GM12878 (cell line): ENCODE data around the gene CYB5D1. TPM values are rescaled to one million over a fixed set of nuclear protein-coding genes. Genes with fewer than 3 reads are reported as not detected.
A peak's percentile ranks its signal among the peaks of the same experiment; 100 is the strongest.

Experiments used
- ATAC-seq: fragments of 200-7000 bp; cut with Tn5 transposase; 3 replicates; pipeline ENCODE4 v1.9.1; 2020; ENCODE audit warnings: mild to moderate bottlenecking, moderate library complexity
- BruUV-seq: library from RNA; stranded (reverse); fragments of 400-500 nt; replicated peaks from 2 replicates; lab custom pipeline; 2021; lab: Mats Ljungman, UMichigan
- CTCF ChIA-PET: fragments of 300-600 bp; sonication (Branson Sonifier 250); formaldehyde crosslinking; extraction: SDS; loops from one replicate; lab custom pipeline; 2021; ENCODE audit warnings: inconsistent platforms; lab: Yijun Ruan, JAX
- POLR2A ChIA-PET: fragments of 350-600 bp; formaldehyde crosslinking; extraction: SDS; loops from one replicate; lab custom pipeline; 2021; ENCODE audit warnings: inconsistent platforms; lab: Charles Lee
- RAD21 ChIA-PET: fragments of 300-600 bp; sonication (Branson Sonifier 250); formaldehyde crosslinking; loops from one replicate; lab custom pipeline; 2023; ENCODE audit warnings: antibody characterized with exemption; ENCODE audit not compliant: unreplicated experiment; lab: Charles Lee
- SMC1A ChIA-PET: fragments of 300-600 bp; sonication (Branson Sonifier 250); formaldehyde crosslinking; loops from one replicate; lab custom pipeline; 2023; ENCODE audit not compliant: unreplicated experiment, uncharacterized antibody; lab: Charles Lee
- DNase-seq: peaks from one replicate; pipeline ENCODE4 v3.0.0-alpha.2; 2011; ENCODE audit warnings: low read depth, low spot score
- FAIRE-seq: peaks from 3 replicates; lab custom pipeline; 2011; peaks lifted over from hg19 to GRCh38; lab: Jason Lieb, UNC
- H2AFZ ChIP-seq: 2 replicates; pipeline ENCODE4 v1.6.0; 2011; ENCODE audit warnings: low read depth, low read length, control low read depth; ENCODE audit not compliant: control insufficient read depth
- H3K27ac ChIP-seq: 2 replicates; pipeline ENCODE4 v1.5.1; 2011; ENCODE audit warnings: control low read depth; ENCODE audit not compliant: control insufficient read depth, insufficient read depth
- H3K27me3 ChIP-seq, 2 experiments: replicated peaks in 1 of 2; 2 replicates each; pipeline versions ENCODE4 v1.6.0 to v1.6.1; 2011; ENCODE audit warnings: low read length in 1 of 2; ENCODE audit not compliant: control insufficient read depth in 2 of 2, insufficient read depth in 2 of 2
- H3K36me3 ChIP-seq, 2 experiments: 2 replicates each; pipeline ENCODE4 v1.5.1; 2011; ENCODE audit warnings: low read length in 1 of 2; ENCODE audit not compliant: control insufficient read depth in 2 of 2, insufficient read depth in 2 of 2
- H3K4me1 ChIP-seq: 2 replicates; pipeline ENCODE4 v1.6.1; 2011; ENCODE audit warnings: mild to moderate bottlenecking, low read length, moderate library complexity, mixed read lengths; ENCODE audit not compliant: control insufficient read depth, insufficient read depth
- H3K4me2 ChIP-seq: 2 replicates; pipeline ENCODE4 v1.6.0; 2011; ENCODE audit warnings: control low read depth; ENCODE audit not compliant: control insufficient read depth, insufficient read depth
- H3K4me3 ChIP-seq: fragments of 200-600 bp; sonication (generic); 2 replicates; pipeline ENCODE4 v1.5.1; 2016
- H3K79me2 ChIP-seq: 2 replicates; pipeline ENCODE4 v1.6.0; 2011; ENCODE audit warnings: low read length; ENCODE audit not compliant: control insufficient read depth, insufficient read depth
- H3K9ac ChIP-seq: 2 replicates; pipeline ENCODE4 v1.8.0; 2011; ENCODE audit warnings: low read length, control low read depth, mixed read lengths; ENCODE audit not compliant: control insufficient read depth, insufficient read depth
- H3K9me3 ChIP-seq: replicated peaks from 3 replicates; pipeline ENCODE4 v1.5.1; 2011; ENCODE audit warnings: mild to moderate bottlenecking, low read length; ENCODE audit not compliant: control insufficient read depth, insufficient read depth
- H4K20me1 ChIP-seq: 2 replicates; pipeline ENCODE4 v1.6.0; 2011; ENCODE audit not compliant: control insufficient read depth, insufficient read depth
- ASH2L ChIP-seq: fragments of 300-600, 200-600 bp; sonication (generic); IDR thresholded peaks from 2 replicates; pipeline ENCODE4 v1.6.1; 2017; ENCODE audit warnings: low read depth, mild to moderate bottlenecking, borderline replicate concordance
- BHLHE40 ChIP-seq, 2 experiments: fragments of 450-650 bp in 1 of 2; IDR thresholded peaks; 2 replicates each; pipeline ENCODE4 v1.6.1; 2011 to 2017; ENCODE audit warnings: low read depth in 2 of 2, borderline replicate concordance in 1 of 2, improper control_type of control experiment in 1 of 2, low read length in 1 of 2, mild to moderate bottlenecking in 1 of 2
- CEBPB ChIP-seq, 2 experiments: fragments of 150-350 bp in 1 of 2; IDR thresholded peaks; 2 replicates each; pipeline ENCODE4 v1.6.1; 2012 to 2014; ENCODE audit warnings: low read depth in 2 of 2, low read length in 2 of 2, borderline replicate concordance in 1 of 2, inconsistent platforms in 1 of 2
- CHD1 ChIP-seq: IDR thresholded peaks from 2 replicates; pipeline ENCODE4 v1.6.1; 2012; ENCODE audit warnings: low read depth, low read length, improper control_type of control experiment
- CHD2 ChIP-seq: IDR thresholded peaks from 2 replicates; pipeline ENCODE4 v1.6.1; 2011; ENCODE audit warnings: low read depth, low read length, improper control_type of control experiment, borderline replicate concordance
- CHD4 ChIP-seq: fragments of 200-600 bp; sonication (generic); IDR thresholded peaks from 2 replicates; pipeline ENCODE4 v1.6.1; 2016; ENCODE audit warnings: mild to moderate bottlenecking
- GATAD2B ChIP-seq: fragments of 450-650 bp; conservative IDR thresholded peaks from 2 replicates; pipeline ENCODE4 v1.6.1; 2017; ENCODE audit warnings: low read depth, mild to moderate bottlenecking, moderate library complexity
- HCFC1 ChIP-seq: fragments of 150-350 bp; IDR thresholded peaks from 2 replicates; pipeline ENCODE4 v1.6.1; 2014; ENCODE audit warnings: low read length
- HDGF ChIP-seq: fragments of 450-650 bp; IDR thresholded peaks from 2 replicates; pipeline ENCODE4 v1.6.1; 2016; ENCODE audit warnings: antibody characterized with exemption
- IKZF2 ChIP-seq, 2 experiments: fragments of 450-650 bp; IDR thresholded peaks; 2 replicates each; pipeline ENCODE4 v1.6.1; 2017; ENCODE audit warnings: mild to moderate bottlenecking in 2 of 2, moderate library complexity in 2 of 2
- LARP7 ChIP-seq: fragments of 450-650 bp; IDR thresholded peaks from 2 replicates; pipeline ENCODE4 v1.6.1; 2017; ENCODE audit warnings: mild to moderate bottlenecking
- MTA2 ChIP-seq: fragments of 450-650 bp; IDR thresholded peaks from 2 replicates; pipeline ENCODE4 v1.6.1; 2016; ENCODE audit warnings: low read depth, mild to moderate bottlenecking, moderate library complexity
- NRF1 ChIP-seq: conservative IDR thresholded peaks from 2 replicates; pipeline ENCODE4 v1.6.1; 2011; ENCODE audit warnings: mild to moderate bottlenecking, low read depth, low read length, improper control_type of control experiment
- RAD21 ChIP-seq: IDR thresholded peaks from 2 replicates; pipeline ENCODE4 v1.6.1; 2011; ENCODE audit warnings: mild to moderate bottlenecking, low read depth, low read length, moderate library complexity; ENCODE audit not compliant: insufficient read depth
- RAD51 ChIP-seq: fragments of 450-650 bp; IDR thresholded peaks from 2 replicates; pipeline ENCODE4 v1.6.1; 2016; ENCODE audit warnings: moderate library complexity, mild to moderate bottlenecking, inconsistent platforms
- RBBP5 ChIP-seq: fragments of 200-600 bp; sonication (generic); conservative IDR thresholded peaks from 2 replicates; pipeline ENCODE4 v1.6.1; 2016
- RFX5 ChIP-seq: IDR thresholded peaks from 2 replicates; pipeline ENCODE4 v1.6.1; 2011; ENCODE audit warnings: low read depth, low read length, improper control_type of control experiment
- SIN3A ChIP-seq: IDR thresholded peaks from 2 replicates; pipeline ENCODE4 v1.6.1; 2012; ENCODE audit warnings: low read depth, low read length, improper control_type of control experiment
- SMAD1 ChIP-seq: fragments of 450-650 bp; IDR thresholded peaks from 2 replicates; pipeline ENCODE4 v1.6.1; 2018; ENCODE audit warnings: mild to moderate bottlenecking, low read depth; ENCODE audit not compliant: partially characterized antibody
- SP1 ChIP-seq: IDR thresholded peaks from one replicate; pipeline ENCODE4 v1.6.1; 2011; ENCODE audit warnings: low read depth, low read length
- SRF ChIP-seq, 2 experiments: IDR thresholded peaks; 2 replicates each; pipeline ENCODE4 v1.6.1; 2011; ENCODE audit warnings: low read depth in 2 of 2, low read length in 2 of 2, mild to moderate bottlenecking in 1 of 2, moderate library complexity in 1 of 2
- STAT1 ChIP-seq: fragments of 450-650 bp; conservative IDR thresholded peaks from 2 replicates; pipeline ENCODE4 v1.6.1; 2014; ENCODE audit warnings: antibody characterized with exemption, mild to moderate bottlenecking
- ZNF207 ChIP-seq: fragments of 450-650 bp; IDR thresholded peaks from 2 replicates; pipeline ENCODE4 v1.6.1; 2014; ENCODE audit warnings: antibody characterized with exemption, mild to moderate bottlenecking, borderline replicate concordance
- WGBS: methylation state at CpG from one replicate; pipeline ENCODE4 v1.1.6; 2016; ENCODE audit warnings: low lambda C conversion rate; ENCODE audit not compliant: insufficient replicate concordance, insufficient coverage; ENCODE audit errors: missing lambda C conversion rate; 5-methylcytosine and 5-hydroxymethylcytosine counted together
- in situ Hi-C: fragments of 300-500 bp; cut with MboI; formaldehyde crosslinking; loops from 9 replicates; pipeline ENCODE4 v1.14.3; 2018; ENCODE audit warnings: mixed read lengths
- intact Hi-C: fragments of 100-400 bp; cut with micrococcal nuclease; formaldehyde crosslinking; loops from one replicate; pipeline ENCODE4 v1.14.2; 2022; ENCODE audit not compliant: unreplicated experiment
- polyA plus RNA-seq, 11 experiments: library from polyadenylated mRNA; depleted of rRNA in 4 of 11; unstranded in 6 of 11; stranded (reverse) in 5 of 11; fragments of >200 nt; fragmentation: Nextera tagmentation in 4 of 11; fragmentation: Illumina TruSeq in 1 of 11; extraction: Ambion mirVana in 4 of 11; extraction: Trizol in 1 of 11; gene quantifications; 1 replicate in 1 of 11; 2 replicates in 10 of 11; pipeline versions ENCODE4 v1.2.1 to v1.2.3, GENCODE V29; 2011 to 2016; ENCODE audit warnings: inconsistent platforms in 2 of 11, missing spikeins in 2 of 11, low read depth in 1 of 11
- total RNA-seq, 4 experiments: library from RNA; depleted of rRNA in 3 of 4; stranded (reverse); fragments of >200 nt in 3 of 4; fragmentation: Illumina TruSeq in 1 of 4; extraction: Trizol in 1 of 4; gene quantifications; 2 replicates each; pipeline versions ENCODE4 v1.2.1 to v1.2.3, GENCODE V29; 2013 to 2021
- TF ChIP-seq, protein P1 (sequence below): IDR thresholded peaks from 2 replicates; pipeline ENCODE4 v1.6.1; 2012; ENCODE audit warnings: low read depth, low read length, improper control_type of control experiment

The CYB5D1 gene
- total and polyA plus RNA-seq, 10 of the 15 experiments (the other 5 are each of a cell fraction or from before 2014, with no cell fraction given) = 1.6 to 8.7 (median 6.4) TPM

- peak within 1 kb of the TSS; percentile 91 for H3K4me2 ChIP-seq
- no TSS peak for BruUV-seq
- H3K9ac ChIP-seq = peak within 1 kb of the TSS; percentile 68
- H3K4me1 ChIP-seq = peaks cover 9% of the 10 kb centered on the region
- POLR2A ChIA-PET = interaction anchor here (0.5 to 4.9 kb wide), 12 partner anchors 9 to 461 kb away, joined by 3 to 49 read pairs (median 4); partner anchors contain the start of genes CYB5D1, NAA38, SLC25A35 and TP53
- DNase-seq (no peak), FAIRE-seq (peak; percentile 97), ATAC-seq (peak; percentile 74)
- H3K4me3 ChIP-seq = peak within 1 kb of the TSS; percentile 100
- SMC1A ChIA-PET = interaction anchor here (0.9 to 3.3 kb wide), 9 partner anchors 8 to 90 kb away, joined by 3 to 22 read pairs (median 5); partner anchors contain the start of gene NAA38
- H3K27ac ChIP-seq = peak within 1 kb of the TSS; percentile 65
- H3K9me3 ChIP-seq = no peaks in the 10 kb centered on the region
- H3K36me3 ChIP-seq = no peaks in the 10 kb centered on the region
- under 1% methylated on average over 34 of the region's 49 CpGs for WGBS
- CTCF ChIA-PET = interaction anchor here (0.6 to 5.9 kb wide), 19 partner anchors 9 to 793 kb away, joined by 3 to 57 read pairs (median 4); partner anchors contain the start of genes CYB5D1, GUCY2D, NAA38 and TP53
- peak within 1 kb of the TSS; percentile 93 for H2AFZ ChIP-seq
- peaks cover 0 to 1% of the 10 kb centered on the region in 2 experiments; a peak in 1 of 4 replicates for H3K27me3 ChIP-seq
- no peaks in the 10 kb centered on the region; the same call in 1 of the 2 replicates for H4K20me1 ChIP-seq
- intact Hi-C loops (no loop called here), in situ Hi-C loops (no loop called here)
- peaks cover 26% of the 10 kb centered on the region for H3K79me2 ChIP-seq
- RAD21 ChIA-PET = interaction anchor here (0.9 to 5.4 kb wide), 9 partner anchors 9 to 168 kb away, joined by 3 to 44 read pairs (median 5); partner anchors contain the start of genes CYB5D1, GUCY2D, NAA38 and RNF227
- no peak for TF ChIP-seq CHD1
- no peak for TF ChIP-seq CHD4
- TF ChIP-seq ASH2L = no peak
- no peak for TF ChIP-seq RBBP5
- TF ChIP-seq MTA2 = 0 out of 2 replicates have a peak, but pooled peaks have one; percentile 11
- no peak for TF ChIP-seq SP1
- TF ChIP-seq BHLHE40 (IDR thresholded peaks at IDR 0.05; ENCODE audit: borderline replicate concordance in 1 of 2, low read depth in 2 of 2, low read length in 1 of 2) = peak in 1 of 2 experiments; percentile 69; a peak in 1 of 4 replicates
- TF ChIP-seq SMAD1 = no peak
- TF ChIP-seq IKZF2 (IDR thresholded peaks at IDR 0.05) = peak in 1 of 2 experiments; percentile 34; a peak in 1 of 4 replicates
- TF ChIP-seq ZNF207 = 0 out of 2 replicates have a peak, but pooled peaks have one; percentile 2
- 0 out of 2 replicates have a peak, but pooled peaks have one; percentile 45 for TF ChIP-seq LARP7
- TF ChIP-seq GATAD2B = no peak
- no peak for TF ChIP-seq CEBPB (IDR thresholded peaks at IDR 0.05; ENCODE audit: borderline replicate concordance in 1 of 2, low read depth in 2 of 2, low read length in 2 of 2)
- TF ChIP-seq HDGF = peak; percentile 81; the same call in 1 of the 2 replicates
- TF ChIP-seq NRF1 = 0 out of 2 replicates have a peak, but pooled peaks have one; percentile 4
- TF ChIP-seq STAT1 = 0 out of 2 replicates have a peak, but pooled peaks have one; percentile 26
- TF ChIP-seq SIN3A = 0 out of 2 replicates have a peak, but pooled peaks have one; percentile 51
- TF ChIP-seq, protein P1, sequence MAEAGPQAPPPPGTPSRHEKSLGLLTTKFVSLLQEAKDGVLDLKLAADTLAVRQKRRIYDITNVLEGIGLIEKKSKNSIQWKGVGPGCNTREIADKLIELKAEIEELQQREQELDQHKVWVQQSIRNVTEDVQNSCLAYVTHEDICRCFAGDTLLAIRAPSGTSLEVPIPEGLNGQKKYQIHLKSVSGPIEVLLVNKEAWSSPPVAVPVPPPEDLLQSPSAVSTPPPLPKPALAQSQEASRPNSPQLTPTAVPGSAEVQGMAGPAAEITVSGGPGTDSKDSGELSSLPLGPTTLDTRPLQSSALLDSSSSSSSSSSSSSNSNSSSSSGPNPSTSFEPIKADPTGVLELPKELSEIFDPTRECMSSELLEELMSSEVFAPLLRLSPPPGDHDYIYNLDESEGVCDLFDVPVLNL = peak; percentile 68
- TF ChIP-seq CHD2 = 0 out of 2 replicates have a peak, but pooled peaks have one; percentile 31
- no peak for TF ChIP-seq RAD21
- TF ChIP-seq RFX5 = 0 out of 2 replicates have a peak, but pooled peaks have one; percentile 19
- no peak for TF ChIP-seq RAD51
- no peak for TF ChIP-seq HCFC1
- TF ChIP-seq SRF (IDR thresholded peaks at IDR 0.05; ENCODE audit: low read depth in 2 of 2, low read length in 2 of 2) = no peak
Measured at GRCh38 chr17:7833795-7834541, 23.8 kb upstream of the CYB5D1 start, which contains the start of gene KDM6B. TSS of gene KDM6B (plus strand) at chr17:7834217. CDS start at chr17:7845555, 11,338 bp downstream.
